HuH-7 (cell line): Measurements from ENCODE around the gene PAX7.

ENCODE experiments used
- DNase-seq: peaks from one replicate; pipeline ENCODE4 v3.0.0; 2011; ENCODE audit warnings: low spot score

PAX7 gene

GRCh38 chr1:18618546-18619466 is 11.8 kb upstream of the PAX7 start:
- no peak for DNase-seq

GRCh38 chr1:18619467-18619835 is 11.2 kb upstream of the PAX7 start:
- no peak for DNase-seq

- DNase-seq, result no peak
These were observed 2.1 kb upstream of the PAX7 start for GRCh38 chr1:18628511-18628910.

GRCh38 chr1:18629659-18630510 is 761 bp upstream of the PAX7 start:
- DNase-seq, result no peak

GRCh38 chr1:18631496-18632217 is 1.0 kb downstream of the PAX7 start:
- no peak for DNase-seq

GRCh38 chr1:18632218-18632588 is 1.6 kb downstream of the PAX7 start:
- no peak for DNase-seq

GRCh38 chr1:18632783-18633421 is 2.3 kb downstream of the PAX7 start:
- DNase-seq, result no peak

- DNase-seq, result no peak
These were observed 2.9 kb downstream of the PAX7 start for GRCh38 chr1:18633422-18634155.

- no peak for DNase-seq
These were observed 3.6 kb downstream of the PAX7 start for GRCh38 chr1:18634276-18634675.

GRCh38 chr1:18635070-18635577 is 4.5 kb downstream of the PAX7 start:
- no peak for DNase-seq

- no peak for DNase-seq
These were observed 5.4 kb downstream of the PAX7 start for GRCh38 chr1:18635891-18636595.

GRCh38 chr1:18636596-18637508 is 6.2 kb downstream of the PAX7 start:
- DNase-seq, result no peak

- no peak for DNase-seq
These were observed 6.9 kb downstream of the PAX7 start for GRCh38 chr1:18637511-18637960.

GRCh38 chr1:18637962-18638834 is 7.6 kb downstream of the PAX7 start:
- DNase-seq, result no peak

- no peak for DNase-seq
These were observed 8.3 kb downstream of the PAX7 start for GRCh38 chr1:18638835-18639364.

GRCh38 chr1:18639368-18640055 is 8.9 kb downstream of the PAX7 start:
- no peak for DNase-seq
